COLO668 (cell line): ENCODE data around the gene NRP2.
A peak's percentile ranks its signal among the peaks of the same experiment; 100 is the strongest.

Experiments
- DNase-seq: peaks from one replicate; lab custom pipeline; 2025; ENCODE audit not compliant: unreplicated experiment; lab: John Stamatoyannopoulos, UW

NRP2 gene

DNA sequence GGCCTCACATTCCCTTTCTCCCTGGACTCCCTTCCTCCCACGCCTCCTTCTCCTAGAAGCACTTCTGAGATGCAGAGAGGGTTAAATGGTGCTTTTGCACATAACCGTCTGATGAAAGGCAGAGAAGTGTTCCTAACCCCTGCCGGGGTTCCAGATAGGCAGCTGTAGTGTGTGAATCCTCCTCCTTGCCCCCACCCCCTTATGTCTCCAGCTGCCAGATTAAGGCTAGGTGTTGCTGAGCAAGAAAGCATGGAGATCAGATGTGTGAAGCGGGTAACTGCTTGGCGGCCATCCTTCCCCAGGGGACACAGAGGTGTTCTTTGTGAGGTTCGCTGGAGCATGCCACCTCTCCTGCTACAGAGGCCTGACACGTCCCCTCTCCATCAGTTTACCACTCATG, 88.3 kb downstream of the NRP2 start:
- no peak for DNase-seq

DNA sequence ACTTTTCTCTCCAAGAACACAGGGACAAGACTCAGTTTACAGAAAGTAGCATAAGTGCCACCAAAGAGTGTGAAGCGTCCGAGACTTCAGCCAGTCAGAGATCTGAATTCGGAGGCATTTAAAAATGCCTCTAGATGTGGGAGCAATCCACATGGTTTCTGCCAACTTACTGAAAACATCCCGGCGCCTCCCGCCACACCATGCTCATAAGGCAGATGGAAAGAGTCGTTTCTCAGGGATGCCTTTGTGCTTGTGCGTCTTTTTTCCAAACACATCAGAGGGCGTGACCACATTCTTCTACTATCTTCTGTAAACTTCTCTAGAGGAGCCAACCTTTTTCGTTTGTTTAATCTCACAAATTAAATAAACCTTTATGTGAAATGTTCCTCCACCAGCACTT, 88.7 kb downstream of the NRP2 start:
- DNase-seq, result no peak

DNA sequence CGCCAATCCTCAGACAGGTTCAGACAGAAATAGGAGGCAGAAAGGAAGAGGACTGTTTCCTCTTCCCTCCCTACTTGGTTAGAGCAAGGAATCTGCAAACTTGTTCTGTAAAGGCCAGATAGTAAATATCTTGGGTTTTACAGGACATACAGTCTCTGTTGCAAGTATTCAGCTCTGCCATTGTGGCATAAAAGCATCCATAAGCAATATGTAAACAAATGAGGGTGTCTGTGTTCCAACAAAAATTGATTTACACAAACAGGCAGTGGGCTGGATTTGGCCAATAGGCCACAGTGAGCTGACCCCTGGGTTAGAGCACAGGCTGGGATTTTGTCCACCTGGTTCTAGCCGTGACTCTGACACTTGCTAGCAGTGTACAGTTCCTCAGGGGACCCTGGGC, 89.4 kb downstream of the NRP2 start:
- DNase-seq, result no peak

DNA sequence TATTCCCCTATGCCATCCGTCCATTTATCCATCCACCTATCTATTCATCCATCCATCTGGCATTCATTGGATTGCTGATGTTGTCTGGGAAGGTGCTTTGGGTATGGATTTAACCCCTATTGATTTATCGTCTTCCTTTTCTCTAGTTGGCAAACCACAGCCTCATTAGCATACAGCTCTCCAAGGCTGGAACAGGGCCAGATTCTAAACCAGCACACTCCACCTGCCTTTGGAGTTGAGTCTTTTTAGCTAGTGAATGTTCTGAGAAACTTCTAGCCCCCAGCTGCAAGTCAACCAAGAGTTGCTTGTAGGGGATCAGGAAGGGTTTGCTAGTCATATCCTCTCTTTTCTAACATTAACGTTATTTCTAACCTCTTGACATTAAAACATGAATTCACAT, 90.7 kb downstream of the NRP2 start:
- DNase-seq, result peak; percentile 80

DNA sequence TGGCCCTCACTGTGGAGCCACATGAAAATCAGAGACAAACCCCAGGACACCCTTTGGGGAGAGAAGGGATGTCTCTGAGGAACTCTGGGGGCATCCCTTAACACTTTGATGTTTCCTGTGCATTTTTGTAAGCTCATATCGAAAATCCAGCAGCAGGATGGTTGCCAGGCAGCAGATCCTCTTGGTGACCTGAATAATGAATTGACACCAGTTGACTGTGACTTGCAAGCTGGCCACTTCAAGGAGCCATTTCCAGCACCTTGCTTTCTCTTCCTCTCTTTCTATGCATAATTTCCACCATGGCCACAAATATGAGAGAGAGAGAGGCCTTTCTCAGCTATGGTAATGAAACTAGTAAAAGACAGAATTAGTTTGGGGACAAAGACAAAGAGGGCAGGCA, 91.7 kb downstream of the NRP2 start:
- DNase-seq, result peak; percentile 10

DNA sequence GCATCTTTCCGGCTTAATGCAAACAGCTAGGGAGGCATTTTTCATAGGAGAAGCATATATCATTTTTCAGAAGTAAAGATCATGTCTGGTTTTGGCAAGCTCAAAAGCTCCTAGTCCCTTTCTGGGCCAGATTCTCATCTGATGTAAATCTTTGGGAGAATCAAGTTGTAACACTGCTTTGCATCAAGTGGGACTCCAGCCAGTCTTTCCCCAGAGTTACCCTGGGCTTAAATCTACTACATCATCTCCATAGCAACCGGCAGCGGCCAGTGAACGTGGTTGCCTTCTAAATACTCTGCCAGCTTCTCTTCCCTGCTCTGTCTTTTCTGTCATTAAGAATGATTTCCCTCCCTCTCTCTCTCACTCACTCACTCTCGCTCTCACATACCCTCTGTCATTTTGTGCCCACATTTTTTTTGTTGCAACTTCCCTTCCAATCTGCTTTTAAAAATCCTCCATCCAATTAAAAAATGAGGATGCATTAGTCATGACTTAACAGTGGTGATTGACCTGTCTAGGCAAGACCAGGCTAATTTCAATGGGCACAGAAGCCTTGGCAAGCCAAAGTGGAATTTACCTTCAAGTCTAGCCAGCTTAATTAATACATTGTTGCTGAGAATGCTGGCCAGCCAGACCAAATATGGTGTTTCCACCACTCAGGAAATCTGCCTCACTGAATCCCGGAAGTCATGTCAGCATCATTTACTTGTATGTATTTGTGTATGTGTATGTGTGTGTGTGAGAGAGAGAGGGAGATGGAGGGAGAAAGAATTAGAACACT, 93.0 kb downstream of the NRP2 start:
- peak; percentile 21 for DNase-seq

DNA sequence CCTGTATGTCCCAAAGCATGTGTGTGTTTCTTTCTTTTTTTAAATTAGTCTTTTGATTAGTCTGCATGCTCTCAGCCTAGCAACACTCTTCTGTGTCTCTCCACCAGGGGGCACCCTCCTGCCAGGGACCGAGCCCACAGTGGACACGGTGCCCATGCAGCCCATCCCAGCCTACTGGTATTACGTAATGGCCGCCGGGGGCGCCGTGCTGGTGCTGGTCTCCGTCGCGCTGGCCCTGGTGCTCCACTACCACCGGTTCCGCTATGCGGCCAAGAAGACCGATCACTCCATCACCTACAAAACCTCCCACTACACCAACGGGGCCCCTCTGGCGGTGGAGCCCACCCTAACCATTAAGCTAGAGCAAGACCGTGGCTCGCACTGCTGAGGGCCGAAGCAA, 93.8 kb downstream of the NRP2 start:
- peak; percentile 19 for DNase-seq

DNA sequence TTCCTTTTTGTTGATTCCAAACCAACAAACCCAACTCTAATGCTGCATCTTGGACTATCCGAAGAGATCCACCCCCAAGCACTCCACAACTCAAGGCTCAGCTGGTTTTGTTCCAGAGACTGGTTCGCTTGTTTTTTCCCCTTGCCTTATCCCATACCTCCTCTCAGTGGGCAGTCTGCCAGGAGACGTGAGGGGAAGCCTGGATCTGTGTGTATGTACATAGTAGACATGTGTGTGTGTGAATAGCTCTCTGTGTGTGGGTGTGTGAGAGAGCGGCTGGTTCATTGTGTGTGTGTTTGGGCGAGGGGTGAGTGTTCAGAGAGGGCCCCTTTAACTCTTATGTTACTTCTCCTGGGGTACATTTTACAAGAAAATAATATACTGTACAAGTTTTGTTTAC, 94.4 kb downstream of the NRP2 start:
- peak; percentile 82 for DNase-seq

DNA sequence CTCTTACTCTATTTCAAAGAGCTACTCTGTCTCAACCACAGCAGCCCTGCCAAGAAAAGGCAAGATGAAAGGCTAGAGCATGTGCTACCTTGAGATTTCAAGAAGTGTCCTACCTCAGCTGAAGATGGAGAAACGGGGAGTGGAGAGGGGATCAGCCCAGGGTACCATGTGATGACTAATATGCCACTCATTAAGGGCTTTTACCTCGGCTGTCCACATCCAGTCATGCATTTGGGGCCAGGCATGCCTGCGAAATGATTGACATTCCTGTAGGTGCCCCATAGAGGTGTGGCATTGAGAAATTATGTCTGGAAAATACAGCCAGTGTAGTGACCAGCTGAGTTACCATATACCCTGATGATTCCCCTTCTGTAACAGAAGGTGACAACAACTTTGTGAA, 96.1 kb downstream of the NRP2 start:
- no peak for DNase-seq

DNA sequence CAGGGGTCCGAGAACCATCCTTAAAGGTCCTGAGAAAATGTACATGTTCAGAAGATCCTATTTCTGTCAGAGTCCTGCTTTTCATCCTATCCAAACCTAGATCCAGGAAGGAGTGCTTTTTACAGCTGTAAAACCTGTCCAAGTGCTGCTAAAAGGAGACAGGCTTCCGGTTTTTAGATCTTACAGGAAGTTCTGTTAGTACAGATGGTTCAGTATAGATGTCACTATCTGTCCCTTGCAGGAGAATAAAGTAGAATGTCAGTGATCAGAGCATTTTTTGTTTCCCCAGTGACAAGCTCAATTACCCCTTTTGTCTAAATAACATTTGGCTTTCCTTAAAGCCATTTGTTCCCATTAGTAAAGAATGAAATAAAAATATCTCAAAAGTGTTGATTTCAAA, 98.3 kb downstream of the NRP2 start:
- DNase-seq, result no peak

DNA sequence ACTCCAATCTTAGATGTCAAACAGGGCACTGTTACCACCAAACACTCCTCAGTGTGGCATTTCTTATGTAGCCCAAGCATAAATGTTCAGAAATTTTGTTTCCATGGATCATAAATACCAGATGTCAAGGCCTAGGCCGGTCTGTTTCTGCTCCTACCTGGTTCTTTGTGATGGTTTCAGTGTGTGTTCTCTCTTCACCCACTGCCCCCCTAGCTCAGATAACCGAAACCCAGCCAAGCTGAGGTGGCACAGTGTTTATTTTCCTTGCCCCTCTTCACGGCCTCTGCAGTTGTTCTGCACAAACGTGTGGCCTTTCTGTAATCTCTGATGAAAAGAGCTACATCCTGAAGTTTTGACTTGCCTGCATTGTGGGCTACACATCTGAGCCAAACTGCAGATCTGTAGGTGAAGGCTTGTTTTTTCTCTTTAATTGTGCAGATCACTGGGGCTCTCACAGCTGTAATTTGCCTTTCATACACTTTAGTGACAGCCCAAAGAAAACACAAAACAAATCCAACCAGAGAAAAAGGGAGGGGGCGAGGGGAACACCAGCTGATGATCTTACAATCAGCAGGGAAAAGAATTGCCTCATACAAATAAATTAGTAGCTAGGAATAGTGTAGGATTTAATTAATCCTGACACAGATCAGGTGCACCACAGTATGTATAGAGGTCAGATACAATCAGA, 99.1 kb downstream of the NRP2 start:
- DNase-seq, result no peak

DNA sequence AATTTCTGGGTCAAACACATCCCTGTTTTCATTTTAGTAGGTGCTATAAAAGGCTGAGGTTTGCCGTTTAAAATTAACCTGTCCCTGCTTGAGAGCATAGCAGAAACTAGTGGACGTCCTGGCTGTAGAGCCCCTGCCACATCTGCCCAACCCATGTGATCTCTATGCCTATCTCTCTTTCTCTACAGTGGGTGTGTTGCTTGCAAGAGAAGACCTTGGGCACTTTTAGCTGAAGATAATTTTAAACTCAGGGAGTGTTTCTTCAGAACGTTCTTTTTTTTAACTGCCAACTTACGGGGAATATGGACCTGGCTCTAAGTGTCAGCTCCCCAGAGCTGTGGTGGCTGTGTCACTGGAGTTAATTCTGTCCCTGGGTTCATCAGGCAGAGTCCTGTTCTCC, 100.6 kb downstream of the NRP2 start:
- no peak for DNase-seq

DNA sequence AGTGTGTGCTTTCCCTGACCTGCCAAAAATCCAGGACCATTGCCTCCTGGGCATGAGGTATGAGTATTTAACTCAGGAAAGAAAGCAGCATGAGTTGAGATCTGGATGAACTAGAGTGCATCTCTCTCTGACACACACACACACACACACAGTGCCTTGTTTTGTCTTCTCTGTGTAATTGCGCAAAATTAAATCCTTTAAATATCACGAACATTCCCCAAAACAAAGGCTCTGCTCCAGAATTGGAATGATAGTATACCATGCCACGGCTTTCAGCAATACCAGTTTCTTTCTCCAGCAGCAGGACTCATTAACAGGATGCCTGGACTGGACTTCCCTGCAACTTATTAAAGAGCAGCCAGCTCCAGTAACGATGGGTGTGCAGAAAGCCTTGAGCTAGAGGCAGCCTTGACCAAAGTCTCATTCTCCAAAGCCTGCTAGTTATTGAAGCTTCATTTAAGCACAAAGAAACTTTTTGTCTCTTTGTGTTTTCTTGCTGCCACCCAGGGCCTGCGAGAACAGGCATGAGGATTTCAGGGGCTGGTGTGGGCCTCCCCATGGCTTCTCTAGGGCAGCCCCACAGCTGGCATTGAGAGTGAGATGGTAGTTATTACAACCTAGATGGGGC, 101.7 kb downstream of the NRP2 start:
- DNase-seq, result no peak

DNA sequence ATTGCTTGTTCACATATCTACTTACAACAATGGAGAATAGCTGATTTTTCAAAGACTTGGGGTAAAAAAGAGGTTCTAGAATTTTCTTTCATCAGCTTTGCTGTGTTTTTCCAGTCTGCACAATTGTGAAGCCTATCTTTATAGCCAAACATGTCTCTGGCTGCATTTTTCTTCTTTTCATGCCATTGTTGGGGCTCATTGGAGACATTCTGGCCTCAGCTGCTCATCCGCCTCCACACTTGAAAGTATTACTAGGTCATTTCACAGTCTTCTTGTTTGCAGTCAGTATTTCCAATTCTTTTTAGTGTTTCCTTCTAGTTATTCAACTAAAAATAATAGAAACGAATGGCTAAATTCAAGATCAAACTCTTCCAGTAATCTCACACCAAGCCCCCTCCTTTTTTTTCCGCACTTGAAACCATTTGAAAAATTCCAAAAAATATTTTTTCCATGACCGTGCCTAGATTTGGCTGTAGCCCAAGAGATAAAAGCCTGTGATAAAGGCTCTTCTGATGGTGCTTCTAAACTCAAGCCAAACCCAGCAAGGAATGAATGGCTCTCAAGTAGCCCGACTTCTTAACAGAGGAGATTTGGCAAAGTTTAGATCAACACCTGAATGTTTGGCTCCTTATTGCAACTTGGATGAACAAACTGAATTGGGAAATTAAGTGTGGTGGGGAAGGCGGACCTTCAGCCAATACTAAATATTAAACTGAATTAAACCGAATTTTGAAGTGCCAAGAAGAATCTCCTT, 103.4 kb downstream of the NRP2 start:
- no peak for DNase-seq

DNA sequence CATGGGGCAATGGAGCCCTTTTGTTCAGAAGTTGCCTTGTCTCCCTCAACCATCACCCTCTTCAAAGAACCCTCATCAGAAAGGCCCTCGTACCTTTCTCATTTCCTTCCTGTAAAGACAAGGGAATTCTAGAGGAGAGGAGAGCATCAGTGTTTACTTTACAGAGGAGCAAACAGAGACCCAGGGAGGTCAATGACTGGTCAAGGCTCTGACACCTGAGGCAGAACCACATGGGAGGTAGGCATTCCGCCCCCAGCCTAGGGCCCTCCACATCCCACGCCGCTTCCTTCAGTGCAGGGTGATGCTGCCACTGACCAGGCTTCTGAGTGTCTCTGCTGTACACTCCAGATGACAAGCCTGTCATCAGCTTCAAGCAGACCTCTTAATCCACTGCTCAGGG, 104.7 kb downstream of the NRP2 start:
- no peak for DNase-seq

DNA sequence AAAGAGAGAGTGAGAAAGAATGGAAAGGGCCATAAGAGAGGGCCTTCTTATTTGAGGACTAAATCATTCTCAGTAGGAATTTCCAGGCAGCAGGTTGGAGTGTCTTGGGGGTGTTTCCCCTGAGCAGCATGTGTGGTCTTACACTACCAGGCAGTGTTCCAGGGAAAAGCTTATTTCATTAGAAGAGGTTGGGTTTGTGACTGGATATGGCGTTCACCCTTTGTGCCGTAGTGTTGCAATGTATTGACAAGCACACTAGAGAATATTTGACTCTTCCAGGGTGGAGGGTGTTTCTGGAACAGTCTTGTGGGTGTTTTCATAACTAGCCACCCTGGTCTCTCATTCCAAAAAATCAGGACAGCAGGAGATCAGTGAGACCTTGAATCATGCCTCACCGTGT, 105.5 kb downstream of the NRP2 start:
- DNase-seq, result no peak

DNA sequence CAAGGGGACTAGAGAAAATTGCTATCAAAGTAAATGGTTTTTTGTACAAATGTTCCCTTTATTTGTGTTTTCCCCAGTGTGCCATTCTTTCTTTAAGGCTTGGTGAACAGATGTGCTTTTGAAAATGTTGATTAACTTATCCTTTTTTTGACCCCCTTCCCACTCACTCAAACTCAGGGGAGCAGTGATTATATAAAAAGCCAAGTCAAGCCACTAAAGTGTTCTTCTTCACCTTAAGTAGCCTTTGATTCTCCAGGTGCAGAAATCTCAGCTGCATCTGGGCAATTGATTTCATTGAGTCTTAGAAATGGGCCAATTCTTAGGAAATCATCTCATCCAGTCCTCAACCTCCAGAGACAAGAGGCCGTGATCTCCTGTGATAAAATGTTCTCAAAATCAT, 107.6 kb downstream of the NRP2 start:
- DNase-seq, result no peak

DNA sequence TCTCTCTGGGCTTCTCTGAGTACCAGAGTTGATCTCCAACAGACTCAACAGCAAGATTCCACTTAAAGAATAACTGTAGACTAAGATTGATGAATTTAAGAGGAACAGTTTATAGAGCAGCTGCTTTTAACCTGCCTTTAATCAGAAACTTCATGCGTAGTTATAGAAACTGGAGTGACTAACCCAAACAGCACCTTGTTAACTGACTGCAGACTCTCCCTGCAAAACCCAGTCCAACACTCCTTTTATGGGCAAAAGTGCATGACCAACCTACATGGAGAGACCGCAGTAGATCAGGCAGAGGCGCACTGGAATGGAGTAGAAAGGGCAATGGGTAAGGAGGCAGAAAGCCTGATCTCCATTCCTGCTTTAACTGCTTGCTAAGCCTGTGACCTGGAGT, 110.6 kb downstream of the NRP2 start:
- no peak for DNase-seq

DNA sequence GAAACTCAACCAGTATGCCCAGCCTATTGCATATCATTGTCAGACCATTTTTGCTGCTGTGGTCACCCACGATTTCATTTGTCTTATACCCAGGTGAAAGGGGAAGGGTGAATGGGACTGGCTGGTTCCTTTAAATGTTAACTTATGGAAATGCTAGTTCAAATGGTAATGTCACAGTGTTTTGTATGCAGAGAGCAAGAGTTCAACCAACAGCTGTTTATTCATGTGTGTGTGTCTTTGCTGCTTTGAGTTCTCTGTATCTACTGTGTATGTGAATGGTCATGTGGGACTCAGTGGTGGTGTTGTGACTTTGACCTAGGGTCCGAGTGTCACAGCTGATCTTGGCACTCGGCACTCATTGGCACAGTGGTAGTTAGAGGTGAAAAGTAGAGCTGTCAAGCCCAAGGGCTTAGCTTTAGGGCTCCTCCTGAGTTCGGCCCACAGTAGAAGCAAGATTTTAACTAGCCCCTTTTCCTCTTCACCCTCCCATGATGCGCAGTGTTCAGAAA, 114.6 kb downstream of the NRP2 start:
- no peak for DNase-seq

DNA sequence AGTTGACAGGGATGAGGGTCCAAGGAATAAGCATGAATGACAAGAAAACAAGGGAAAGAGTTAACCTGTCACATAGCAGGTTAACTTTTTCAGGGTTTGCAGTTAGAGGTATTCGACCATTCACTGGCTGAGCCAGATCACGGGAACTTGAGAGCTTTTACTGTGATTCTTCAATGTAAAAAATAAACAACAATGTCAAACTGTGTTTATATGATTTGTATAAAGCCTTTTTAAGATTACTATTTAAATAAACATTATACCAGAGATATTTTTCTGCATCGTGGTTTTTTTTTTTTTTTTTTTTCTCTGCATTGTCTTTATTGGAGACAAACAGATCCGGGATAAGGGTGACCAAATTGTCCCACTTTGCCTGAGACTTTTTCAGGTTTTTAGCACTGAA, 115.6 kb downstream of the NRP2 start:
- no peak for DNase-seq

DNA sequence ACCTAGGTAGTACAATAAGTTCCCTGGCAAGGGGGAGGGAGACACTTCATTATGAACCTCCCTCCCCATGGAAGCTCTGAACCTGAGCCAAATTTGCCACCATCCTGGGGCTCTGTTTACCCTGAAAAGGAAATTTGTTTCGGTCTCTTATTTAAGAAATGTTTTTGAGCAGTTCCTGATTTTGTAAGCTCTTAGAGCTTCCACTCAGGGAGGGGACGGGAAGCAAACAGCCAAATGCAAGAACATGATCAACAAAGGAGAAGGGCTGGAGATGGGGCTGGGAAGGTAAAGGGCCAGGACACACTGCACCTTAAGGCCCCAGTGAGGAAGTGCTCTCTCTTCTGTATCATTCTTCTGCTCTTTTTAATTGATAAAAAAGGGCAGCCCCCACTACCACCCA, 117.9 kb downstream of the NRP2 start:
- no peak for DNase-seq
